Measurements from ENCODE around the gene ECEL1. TPM values are rescaled to one million over a fixed set of nuclear protein-coding genes. Genes with fewer than 3 reads are reported as not detected.

ECEL1 gene
- total and polyA plus RNA-seq, 4 donors, result 0.09 to 0.35 (median 0.23) TPM

GRCh38 chr2:232512602-232513001 lies 25.0 kb upstream of the ECEL1 start:
- Histone ChIP-seq H3K36me3 (ENCODE audit: control insufficient read depth in 4 of 4, insufficient read depth in 4 of 4, low read length in 4 of 4) (no peaks in the 10 kb centered on the region), H3K4me1 (ENCODE audit: control insufficient read depth in 5 of 5, insufficient read depth in 5 of 5, low read length in 5 of 5) (no peaks in the 10 kb centered on the region), H3K9me3 (ENCODE audit: control insufficient read depth in 4 of 4, insufficient read depth in 3 of 4, low read length in 3 of 4) (peaks cover 0 to 2% (median 0%) of the 10 kb centered on the region in 4 donors), H3K4me3 (no peak overlapping the region), H3K9ac (ENCODE audit: insufficient read depth in 1 of 2, low read length in 2 of 2) (no peak overlapping the region), H3K27ac (ENCODE audit: low read depth in 1 of 2, low read length in 1 of 2) (no peak overlapping the region), H3K27me3 (ENCODE audit: control insufficient read depth in 3 of 3, insufficient read depth in 3 of 3, low read length in 2 of 3) (peaks cover 0 to 9% (median 3%) of the 10 kb centered on the region in 3 donors)
- ATAC-seq (ENCODE audit: insufficient read depth, low FRiP score), result no peak
- DNase-seq, result no peak
- 76 to 83% methylated on average over 10 of the region's 10 CpGs for WGBS, 2 donors
- no peak for TF ChIP-seq CTCF (IDR thresholded peaks at IDR 0.05; ENCODE audit: control extremely low read depth, extremely low read depth)

GRCh38 chr2:232511336-232511890 lies 23.8 kb upstream of the ECEL1 start:
- 63 to 68% methylated on average over 11 of the region's 11 CpGs for WGBS, 2 donors

GRCh38 chr2:232508251-232508650 lies 20.6 kb upstream of the ECEL1 start:
- Histone ChIP-seq H3K36me3 (ENCODE audit: control insufficient read depth in 4 of 4, insufficient read depth in 4 of 4, low read length in 4 of 4) (no peaks in the 10 kb centered on the region), H3K4me1 (ENCODE audit: control insufficient read depth in 5 of 5, insufficient read depth in 5 of 5, low read length in 5 of 5) (peaks cover 0 to 6% (median 0%) of the 10 kb centered on the region in 5 donors), H3K4me3 (no peak overlapping the region), H3K27ac (ENCODE audit: low read depth in 1 of 2, low read length in 1 of 2) (no peak overlapping the region), H3K9ac (ENCODE audit: insufficient read depth in 1 of 2, low read length in 2 of 2) (no peak overlapping the region), H3K27me3 (ENCODE audit: control insufficient read depth in 3 of 3, insufficient read depth in 3 of 3, low read length in 2 of 3) (peaks cover 0 to 40% (median 22%) of the 10 kb centered on the region in 3 donors), H3K9me3 (ENCODE audit: control insufficient read depth in 4 of 4, insufficient read depth in 3 of 4, low read length in 3 of 4) (peaks cover 0 to 4% (median 0%) of the 10 kb centered on the region in 4 donors)
- ATAC-seq (ENCODE audit: insufficient read depth, low FRiP score) (no peak), DNase-seq (no peak)
- no peak for TF ChIP-seq CTCF (IDR thresholded peaks at IDR 0.05; ENCODE audit: control extremely low read depth, extremely low read depth)
- WGBS, 2 donors, result 71 to 79% methylated on average over 7 of the region's 7 CpGs

More at GRCh38 chr2:232511336-232511890, 23.8 kb upstream of the ECEL1 start:
- DNase-seq (no peak), ATAC-seq (ENCODE audit: insufficient read depth, low FRiP score) (no peak)
- H3K4me3 ChIP-seq, result no peak overlapping the region
- H3K9ac ChIP-seq (ENCODE audit: insufficient read depth in 1 of 2, low read length in 2 of 2), result no peak overlapping the region
- H3K27ac ChIP-seq (ENCODE audit: low read depth in 1 of 2, low read length in 1 of 2), result no peak overlapping the region
- H3K36me3 ChIP-seq (ENCODE audit: control insufficient read depth in 4 of 4, insufficient read depth in 4 of 4, low read length in 4 of 4), result no peaks in the 10 kb centered on the region
- H3K9me3 ChIP-seq (ENCODE audit: control insufficient read depth in 4 of 4, insufficient read depth in 3 of 4, low read length in 3 of 4), result peaks cover 0 to 2% (median 0%) of the 10 kb centered on the region in 4 donors
- no peaks in the 10 kb centered on the region for H3K4me1 ChIP-seq (ENCODE audit: control insufficient read depth in 5 of 5, insufficient read depth in 5 of 5, low read length in 5 of 5)
- H3K27me3 ChIP-seq (ENCODE audit: control insufficient read depth in 3 of 3, insufficient read depth in 3 of 3, low read length in 2 of 3), result peaks cover 0 to 10% (median 0%) of the 10 kb centered on the region in 3 donors
- TF ChIP-seq CTCF (IDR thresholded peaks at IDR 0.05; ENCODE audit: control extremely low read depth, extremely low read depth), result no peak

GRCh38 chr2:232506709-232507108 lies 19.1 kb upstream of the ECEL1 start:
- WGBS, 2 donors, result 83 to 84% methylated on average over 4 of the region's 4 CpGs
- Histone ChIP-seq H3K27me3 (ENCODE audit: control insufficient read depth in 3 of 3, insufficient read depth in 3 of 3, low read length in 2 of 3) (peaks cover 0 to 40% (median 24%) of the 10 kb centered on the region in 3 donors), H3K9me3 (ENCODE audit: control insufficient read depth in 4 of 4, insufficient read depth in 3 of 4, low read length in 3 of 4) (peaks cover 0 to 4% (median 0%) of the 10 kb centered on the region in 4 donors), H3K36me3 (ENCODE audit: control insufficient read depth in 4 of 4, insufficient read depth in 4 of 4, low read length in 4 of 4) (no peaks in the 10 kb centered on the region), H3K27ac (ENCODE audit: low read depth in 1 of 2, low read length in 1 of 2) (no peak overlapping the region), H3K4me1 (ENCODE audit: control insufficient read depth in 5 of 5, insufficient read depth in 5 of 5, low read length in 5 of 5) (peaks cover 0 to 8% (median 0%) of the 10 kb centered on the region in 5 donors), H3K9ac (ENCODE audit: insufficient read depth in 1 of 2, low read length in 2 of 2) (no peak overlapping the region), H3K4me3 (no peak overlapping the region)
- no peak for ATAC-seq (ENCODE audit: insufficient read depth, low FRiP score)
- TF ChIP-seq CTCF (IDR thresholded peaks at IDR 0.05; ENCODE audit: control extremely low read depth, extremely low read depth), result no peak
- DNase-seq, result no peak
